ENCODE measurements around the gene POLE. TPM values are rescaled to one million over a fixed set of nuclear protein-coding genes. Genes with fewer than 3 reads are reported as not detected.

POLE gene
- total RNA-seq, 4 donors from 2014 or later = 25.8 to 66.0 (median 36.9) TPM

DNA sequence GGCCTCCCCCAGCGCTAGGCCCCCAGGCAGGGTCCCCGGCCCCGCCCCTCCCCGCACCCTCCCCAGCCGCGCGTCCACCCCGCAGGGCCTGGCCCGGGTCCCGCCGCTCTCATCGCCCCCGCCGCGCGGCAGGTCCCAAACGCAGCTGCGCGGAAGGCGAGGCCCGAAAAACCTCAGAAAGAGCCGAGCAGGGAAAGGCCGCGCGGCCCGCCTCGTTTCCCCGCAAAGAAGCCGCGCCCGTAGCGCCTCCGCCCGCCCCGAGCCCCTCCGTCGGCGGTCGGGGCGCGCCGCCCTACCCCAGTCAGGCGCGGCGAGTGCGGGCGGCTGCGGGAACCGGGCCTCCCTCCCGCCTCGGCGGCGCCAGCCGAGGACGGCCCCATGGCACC, 324 bp downstream of the POLE start:
- intact Hi-C loops (cut with DNase I; ENCODE audit: low total_unique reads) = no loop called here
- WGBS, 2 donors = 1% methylated on average over 27 of the region's 55 CpGs; no CpG with 5 or more reads in 1 of the 2 donors
- peak overlapping the region; percentile 67 for H3K4me3 ChIP-seq (ENCODE audit: low read depth, poor library complexity, severe bottlenecking)
- DNase-seq (ENCODE audit: low spot score in 2 of 2) = no peak
- TF ChIP-seq, protein P1, sequence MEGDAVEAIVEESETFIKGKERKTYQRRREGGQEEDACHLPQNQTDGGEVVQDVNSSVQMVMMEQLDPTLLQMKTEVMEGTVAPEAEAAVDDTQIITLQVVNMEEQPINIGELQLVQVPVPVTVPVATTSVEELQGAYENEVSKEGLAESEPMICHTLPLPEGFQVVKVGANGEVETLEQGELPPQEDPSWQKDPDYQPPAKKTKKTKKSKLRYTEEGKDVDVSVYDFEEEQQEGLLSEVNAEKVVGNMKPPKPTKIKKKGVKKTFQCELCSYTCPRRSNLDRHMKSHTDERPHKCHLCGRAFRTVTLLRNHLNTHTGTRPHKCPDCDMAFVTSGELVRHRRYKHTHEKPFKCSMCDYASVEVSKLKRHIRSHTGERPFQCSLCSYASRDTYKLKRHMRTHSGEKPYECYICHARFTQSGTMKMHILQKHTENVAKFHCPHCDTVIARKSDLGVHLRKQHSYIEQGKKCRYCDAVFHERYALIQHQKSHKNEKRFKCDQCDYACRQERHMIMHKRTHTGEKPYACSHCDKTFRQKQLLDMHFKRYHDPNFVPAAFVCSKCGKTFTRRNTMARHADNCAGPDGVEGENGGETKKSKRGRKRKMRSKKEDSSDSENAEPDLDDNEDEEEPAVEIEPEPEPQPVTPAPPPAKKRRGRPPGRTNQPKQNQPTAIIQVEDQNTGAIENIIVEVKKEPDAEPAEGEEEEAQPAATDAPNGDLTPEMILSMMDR (IDR thresholded peaks at IDR 0.05) = no peak
- no peak for TF ChIP-seq POLR2A (IDR thresholded peaks at IDR 0.05)

GRCh38 chr12:132685400-132685799, 1.7 kb downstream of the POLE start:
- DNase-seq (ENCODE audit: low spot score in 2 of 2) = no peak
- intact Hi-C loops (cut with DNase I; ENCODE audit: low total_unique reads) = no loop called here
- no peak overlapping the region for H3K4me3 ChIP-seq (ENCODE audit: low read depth, poor library complexity, severe bottlenecking)
- 62 to 66% methylated on average over 5 of the region's 5 CpGs for WGBS, 2 donors
- no peak for TF ChIP-seq POLR2A (IDR thresholded peaks at IDR 0.05)
- TF ChIP-seq, protein P1 (IDR thresholded peaks at IDR 0.05) = no peak

GRCh38 chr12:132677492-132677891, 9.7 kb downstream of the POLE start:
- no peak for TF ChIP-seq POLR2A (IDR thresholded peaks at IDR 0.05)
- TF ChIP-seq, protein P1 (IDR thresholded peaks at IDR 0.05) = no peak
- no peak overlapping the region for H3K4me3 ChIP-seq (ENCODE audit: low read depth, poor library complexity, severe bottlenecking)
- DNase-seq (ENCODE audit: low spot score in 2 of 2) = no peak
- intact Hi-C loops (cut with DNase I; ENCODE audit: low total_unique reads) = no loop called here
- WGBS, 2 donors = 90 to 94% methylated on average over 9 of the region's 9 CpGs

DNA sequence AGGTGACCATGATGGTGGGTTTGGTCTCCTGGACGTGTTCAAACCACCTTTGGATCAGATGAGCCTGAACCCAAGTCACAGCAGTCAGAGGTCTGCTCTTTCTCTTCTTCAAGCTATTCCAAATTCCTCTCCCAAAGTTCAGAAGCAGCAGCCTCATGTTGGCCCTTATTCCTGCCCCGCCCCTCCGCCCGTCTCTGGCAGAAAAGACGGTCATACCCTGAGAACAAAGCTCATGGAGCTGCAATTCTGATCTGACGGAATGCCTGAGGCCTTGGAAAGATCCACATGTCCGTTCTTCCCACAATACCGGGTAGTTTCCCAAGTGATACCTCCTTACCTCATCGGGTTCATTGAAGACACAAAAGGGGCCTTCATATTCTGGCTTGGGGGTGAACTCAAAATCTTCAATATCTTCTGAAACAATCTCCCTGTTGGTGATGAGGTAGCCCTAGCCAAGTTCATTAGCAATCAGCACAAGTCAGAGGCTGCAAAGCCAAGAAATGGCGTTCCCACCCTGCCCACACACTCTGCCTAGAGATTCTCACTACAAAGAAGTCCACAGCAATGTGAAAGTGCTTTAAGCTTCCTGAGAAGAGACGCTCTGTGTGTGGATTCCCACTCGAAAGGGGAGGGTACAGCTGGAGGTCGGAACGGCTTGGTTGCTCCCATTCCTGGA, 11.2 kb downstream of the POLE start:
- WGBS, 2 donors = 62 to 89% methylated on average over 14 of the region's 14 CpGs
- intact Hi-C loops (cut with DNase I; ENCODE audit: low total_unique reads) = no loop called here
- no peak for DNase-seq (ENCODE audit: low spot score in 2 of 2)
- TF ChIP-seq, protein P1 (IDR thresholded peaks at IDR 0.05) = no peak
- TF ChIP-seq POLR2A (IDR thresholded peaks at IDR 0.05) = no peak
- H3K4me3 ChIP-seq (ENCODE audit: low read depth, poor library complexity, severe bottlenecking) = no peak overlapping the region

DNA sequence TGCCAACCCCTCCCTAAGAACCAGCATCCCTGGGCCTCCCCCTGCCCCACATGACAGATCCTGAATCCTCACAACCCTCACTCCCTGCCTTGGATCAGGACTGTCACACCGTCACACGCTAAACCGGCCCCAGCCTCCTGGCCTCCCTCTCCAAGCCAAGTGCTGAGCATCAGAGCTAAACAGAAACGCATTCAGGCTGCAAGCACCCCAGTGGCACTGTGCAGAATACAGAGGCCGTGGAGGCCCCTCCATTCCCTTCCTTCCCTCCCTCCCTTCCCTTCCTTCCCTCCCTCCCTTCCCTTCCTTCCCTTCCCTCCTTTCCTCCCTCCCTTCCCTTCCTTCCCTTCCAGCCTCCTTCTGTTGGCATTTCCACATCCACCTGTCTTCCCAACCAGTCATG, 12.6 kb downstream of the POLE start:
- WGBS, 2 donors = 95 to 96% methylated on average over 5 of the region's 5 CpGs
- H3K4me3 ChIP-seq (ENCODE audit: low read depth, poor library complexity, severe bottlenecking) = no peak overlapping the region
- no peak for TF ChIP-seq POLR2A (IDR thresholded peaks at IDR 0.05)
- TF ChIP-seq, protein P1 (IDR thresholded peaks at IDR 0.05) = no peak
- no peak for DNase-seq (ENCODE audit: low spot score in 2 of 2)
- intact Hi-C loops (cut with DNase I; ENCODE audit: low total_unique reads) = no loop called here

Data from lower leg skin (tissue), 4 donors.